ENCODE data around the gene SLC7A9. TPM values are rescaled to one million over a fixed set of nuclear protein-coding genes. Genes with fewer than 3 reads are reported as not detected.

The SLC7A9 gene
- total RNA-seq, 4 donors from 2014 or later: 0.96 TPM; not detected in 3

GRCh38 chr19:32877323-32877912 lies 7.9 kb upstream of the SLC7A9 start:
- no peaks in the 10 kb centered on the region for H3K27me3 ChIP-seq
- ATAC-seq: no peak
- TF ChIP-seq POLR2AphosphoS5 (IDR thresholded peaks at IDR 0.05) (no peak), CTCF (IDR thresholded peaks at IDR 0.05) (no peak), POLR2A (IDR thresholded peaks at IDR 0.05) (no peak), EP300 (IDR thresholded peaks at IDR 0.05) (no peak)
- H3K36me3 ChIP-seq: peaks cover 0 to 63% of the 10 kb centered on the region in 2 donors
- H3K4me1 ChIP-seq: no peaks in the 10 kb centered on the region
- no peak overlapping the region for H3K4me3 ChIP-seq
- H3K9me3 ChIP-seq: no peaks in the 10 kb centered on the region
- no peak overlapping the region for H3K27ac ChIP-seq
- 100% methylated on average over 2 to 3 of the region's 9 CpGs for WGBS, 2 donors (ENCODE audit: low coverage in 1 of 2)

- WGBS, 2 donors (ENCODE audit: low coverage in 1 of 2): 82% methylated on average over 9 to 12 of the region's 12 CpGs
- H3K36me3 ChIP-seq: peaks cover 0 to 60% of the 10 kb centered on the region in 2 donors
- no peak for ATAC-seq
- no peak for TF ChIP-seq POLR2AphosphoS5 (IDR thresholded peaks at IDR 0.05)
- H3K9me3 ChIP-seq: no peaks in the 10 kb centered on the region
- no peaks in the 10 kb centered on the region for H3K27me3 ChIP-seq
- H3K27ac ChIP-seq: no peak overlapping the region
- no peaks in the 10 kb centered on the region for H3K4me1 ChIP-seq
- H3K4me3 ChIP-seq: no peak overlapping the region
Observed at GRCh38 chr19:32876919-32877285, 7.3 kb upstream of the SLC7A9 start.

- no peaks in the 10 kb centered on the region for H3K27me3 ChIP-seq
- no peak for TF ChIP-seq POLR2AphosphoS5 (IDR thresholded peaks at IDR 0.05)
- H3K27ac ChIP-seq: no peak overlapping the region
- no peaks in the 10 kb centered on the region for H3K9me3 ChIP-seq
- ATAC-seq: no peak
- 75 to 100% methylated on average over 2 to 6 of the region's 9 CpGs for WGBS, 2 donors (ENCODE audit: low coverage in 1 of 2)
- H3K4me3 ChIP-seq: no peak overlapping the region
- peaks cover 0 to 55% of the 10 kb centered on the region in 2 donors for H3K36me3 ChIP-seq
- no peaks in the 10 kb centered on the region for H3K4me1 ChIP-seq
Observed at GRCh38 chr19:32876236-32876918, 6.8 kb upstream of the SLC7A9 start.

GRCh38 chr19:32875428-32875827 lies 5.9 kb upstream of the SLC7A9 start:
- Histone ChIP-seq H3K4me3 (no peak overlapping the region), H3K4me1 (no peaks in the 10 kb centered on the region), H3K27me3 (no peaks in the 10 kb centered on the region), H3K36me3 (peaks cover 0 to 45% of the 10 kb centered on the region in 2 donors), H3K9me3 (no peaks in the 10 kb centered on the region), H3K27ac (no peak overlapping the region)
- no peak for ATAC-seq
- TF ChIP-seq CTCF (IDR thresholded peaks at IDR 0.05): no peak
- no CpG with 5 or more reads among the region's 7 CpGs for WGBS, 2 donors (ENCODE audit: low coverage in 1 of 2)

GRCh38 chr19:32874605-32875004 lies 5.0 kb upstream of the SLC7A9 start:
- H3K36me3 ChIP-seq: peaks cover 0 to 37% of the 10 kb centered on the region in 2 donors
- no peak for ATAC-seq
- no peaks in the 10 kb centered on the region for H3K4me1 ChIP-seq
- no peaks in the 10 kb centered on the region for H3K27me3 ChIP-seq
- TF ChIP-seq EP300 (IDR thresholded peaks at IDR 0.05) (no peak), CTCF (IDR thresholded peaks at IDR 0.05) (no peak), POLR2A (IDR thresholded peaks at IDR 0.05) (no peak), POLR2AphosphoS5 (IDR thresholded peaks at IDR 0.05) (no peak)
- WGBS, 2 donors (ENCODE audit: low coverage in 1 of 2): 0 to 100% methylated on average over 1 of the region's 9 CpGs
- no peaks in the 10 kb centered on the region for H3K9me3 ChIP-seq
- no peak overlapping the region for H3K27ac ChIP-seq
- H3K4me3 ChIP-seq: no peak overlapping the region

GRCh38 chr19:32873247-32873959 lies 3.8 kb upstream of the SLC7A9 start:
- H3K4me1 ChIP-seq: no peaks in the 10 kb centered on the region
- H3K4me3 ChIP-seq: no peak overlapping the region
- H3K27ac ChIP-seq: no peak overlapping the region
- 78 to 81% methylated on average over 13 to 14 of the region's 18 CpGs for WGBS, 2 donors (ENCODE audit: low coverage in 1 of 2)
- peaks cover 0 to 25% of the 10 kb centered on the region in 2 donors for H3K36me3 ChIP-seq
- no peaks in the 10 kb centered on the region for H3K27me3 ChIP-seq
- H3K9me3 ChIP-seq: no peaks in the 10 kb centered on the region
- TF ChIP-seq EP300 (IDR thresholded peaks at IDR 0.05) (no peak), POLR2AphosphoS5 (IDR thresholded peaks at IDR 0.05) (no peak), POLR2A (IDR thresholded peaks at IDR 0.05) (no peak), CTCF (IDR thresholded peaks at IDR 0.05) (no peak)
- no peak for ATAC-seq

Measured in gastroesophageal sphincter (tissue), 4 donors.